CD8-positive, alpha-beta memory T cell (primary cell): ENCODE data around the gene SPAST. TPM values are rescaled to one million over a fixed set of nuclear protein-coding genes. Genes with fewer than 3 reads are reported as not detected.
"Not testable (repeated sequence)": the region's sequence is repeated elsewhere in the genome, so short reads cannot be mapped to it uniquely, and the experiment has no call there.

Source experiments
- CTCF ChIA-PET: fragments of 350-600 bp; sonication (Branson Sonifier 250); formaldehyde crosslinking; loops from one replicate; lab custom pipeline; 2021; ENCODE audit warnings: antibody characterized with exemption; lab: Charles Lee
- POLR2A ChIA-PET: fragments of 350-600 bp; sonication (Branson Sonifier 250); formaldehyde crosslinking; loops from one replicate; lab custom pipeline; 2021; ENCODE audit warnings: antibody characterized with exemption; lab: Charles Lee
- DNase-seq, 5 donors: peaks; one replicate each; pipeline versions ENCODE4 v3.0.0 to v3.0.0-alpha.2; 2020 to 2022; ENCODE audit warnings: mixed read lengths in 1 of 5
- H3K27ac ChIP-seq: one replicate; pipeline ENCODE4 v1.7.0; 2013; ENCODE audit warnings: low read depth, mild to moderate bottlenecking, low read length, moderate library complexity
- H3K27me3 ChIP-seq: 2 replicates; pipeline ENCODE4 v1.7.0; 2013; ENCODE audit warnings: low read length, mild to moderate bottlenecking; ENCODE audit not compliant: insufficient read depth, poor library complexity, severe bottlenecking
- H3K36me3 ChIP-seq: 2 replicates; pipeline ENCODE4 v1.7.0; 2013; ENCODE audit warnings: mild to moderate bottlenecking, low read length, moderate library complexity; ENCODE audit not compliant: insufficient read depth
- H3K4me1 ChIP-seq: 2 replicates; pipeline ENCODE4 v1.7.0; 2013; ENCODE audit warnings: mild to moderate bottlenecking, low read length, moderate library complexity; ENCODE audit not compliant: insufficient read depth
- H3K4me3 ChIP-seq: 2 replicates; pipeline ENCODE4 v1.7.0; 2013; ENCODE audit warnings: mild to moderate bottlenecking, low read length
- H3K9me3 ChIP-seq: 2 replicates; pipeline ENCODE4 v1.7.0; 2013; ENCODE audit warnings: mild to moderate bottlenecking, low read length
- H3K27ac Mint-ChIP-seq, 8 donors: one replicate each; pipeline ENCODE4 v1.8.0; 2020 to 2021; ENCODE audit warnings: mixed read lengths in 8 of 8, mild to moderate bottlenecking in 6 of 8, inconsistent platforms in 3 of 8, moderate library complexity in 3 of 8
- H3K27me3 Mint-ChIP-seq, 2 donors: one replicate each; pipeline ENCODE4 v1.8.0; 2020 to 2021; ENCODE audit warnings: mixed read lengths in 2 of 2, mild to moderate bottlenecking in 1 of 2, moderate library complexity in 1 of 2
- H3K36me3 Mint-ChIP-seq, 3 donors: one replicate each; pipeline ENCODE4 v1.8.0; 2020 to 2021; ENCODE audit warnings: mixed read lengths in 3 of 3, inconsistent platforms in 1 of 3, mild to moderate bottlenecking in 1 of 3
- H3K4me1 Mint-ChIP-seq, 3 donors: one replicate each; pipeline ENCODE4 v1.8.0; 2020 to 2021; ENCODE audit warnings: mixed read lengths in 3 of 3, inconsistent platforms in 1 of 3, mild to moderate bottlenecking in 1 of 3
- H3K4me3 Mint-ChIP-seq, 7 donors: one replicate each; pipeline ENCODE4 v1.8.0; 2020 to 2021; ENCODE audit warnings: mixed read lengths in 7 of 7, mild to moderate bottlenecking in 6 of 7, moderate library complexity in 4 of 7, inconsistent platforms in 2 of 7
- H3K9me3 Mint-ChIP-seq, 5 donors: one replicate each; pipeline ENCODE4 v1.8.0; 2020 to 2022; ENCODE audit warnings: mixed read lengths in 5 of 5, mild to moderate bottlenecking in 3 of 5, moderate library complexity in 2 of 5, inconsistent platforms in 1 of 5
- polyA plus RNA-seq: library from polyadenylated mRNA; unstranded; fragments of 300-500 nt; fragmentation: Illumina TruSeq; gene quantifications from one replicate; pipeline ENCODE4 v1.2.3, GENCODE V29; 2021
- total RNA-seq, 2 experiments: library from RNA; stranded (reverse); gene quantifications; one replicate each; pipeline ENCODE4 v1.2.3, GENCODE V29; 2021

SPAST gene, protein sequence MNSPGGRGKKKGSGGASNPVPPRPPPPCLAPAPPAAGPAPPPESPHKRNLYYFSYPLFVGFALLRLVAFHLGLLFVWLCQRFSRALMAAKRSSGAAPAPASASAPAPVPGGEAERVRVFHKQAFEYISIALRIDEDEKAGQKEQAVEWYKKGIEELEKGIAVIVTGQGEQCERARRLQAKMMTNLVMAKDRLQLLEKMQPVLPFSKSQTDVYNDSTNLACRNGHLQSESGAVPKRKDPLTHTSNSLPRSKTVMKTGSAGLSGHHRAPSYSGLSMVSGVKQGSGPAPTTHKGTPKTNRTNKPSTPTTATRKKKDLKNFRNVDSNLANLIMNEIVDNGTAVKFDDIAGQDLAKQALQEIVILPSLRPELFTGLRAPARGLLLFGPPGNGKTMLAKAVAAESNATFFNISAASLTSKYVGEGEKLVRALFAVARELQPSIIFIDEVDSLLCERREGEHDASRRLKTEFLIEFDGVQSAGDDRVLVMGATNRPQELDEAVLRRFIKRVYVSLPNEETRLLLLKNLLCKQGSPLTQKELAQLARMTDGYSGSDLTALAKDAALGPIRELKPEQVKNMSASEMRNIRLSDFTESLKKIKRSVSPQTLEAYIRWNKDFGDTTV
- 10 to 100 TPM; 19.7 to 20.4 TPM for total RNA-seq
- 10.6 TPM for polyA plus RNA-seq

DNA sequence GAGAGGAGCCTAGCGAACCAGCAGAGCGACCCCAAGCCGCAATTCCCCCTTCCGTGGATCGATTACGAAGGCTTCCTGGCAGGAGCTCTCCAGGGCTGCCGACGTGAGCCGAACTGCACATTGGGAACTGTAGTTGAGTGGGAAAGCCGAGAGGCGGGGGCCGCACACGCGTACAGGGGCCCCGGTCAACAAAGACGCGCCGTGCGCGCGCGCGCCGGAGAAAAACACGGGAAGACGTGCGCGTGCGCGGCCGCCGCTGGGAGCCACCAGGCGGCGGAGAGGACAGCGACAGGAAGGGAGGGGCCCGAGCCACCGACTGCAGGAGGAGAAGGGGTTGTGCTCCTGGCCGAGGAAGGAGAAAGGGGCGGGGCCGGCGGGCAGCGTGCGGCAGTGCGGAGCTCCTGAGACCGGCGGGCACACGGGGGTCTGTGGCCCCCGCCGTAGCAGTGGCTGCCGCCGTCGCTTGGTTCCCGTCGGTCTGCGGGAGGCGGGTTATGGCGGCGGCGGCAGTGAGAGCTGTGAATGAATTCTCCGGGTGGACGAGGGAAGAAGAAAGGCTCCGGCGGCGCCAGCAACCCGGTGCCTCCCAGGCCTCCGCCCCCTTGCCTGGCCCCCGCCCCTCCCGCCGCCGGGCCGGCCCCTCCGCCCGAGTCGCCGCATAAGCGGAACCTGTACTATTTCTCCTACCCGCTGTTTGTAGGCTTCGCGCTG is at the start of gene SPAST:
TSS of gene SPAST (plus strand) at position 247 of the 711 bp plus-strand sequence. CDS start at position 523, 276 bp downstream.
- peak within 1 kb of the TSS; percentile 94 to 100 (median 98) for H3K4me3 Mint-ChIP-seq

DNA sequence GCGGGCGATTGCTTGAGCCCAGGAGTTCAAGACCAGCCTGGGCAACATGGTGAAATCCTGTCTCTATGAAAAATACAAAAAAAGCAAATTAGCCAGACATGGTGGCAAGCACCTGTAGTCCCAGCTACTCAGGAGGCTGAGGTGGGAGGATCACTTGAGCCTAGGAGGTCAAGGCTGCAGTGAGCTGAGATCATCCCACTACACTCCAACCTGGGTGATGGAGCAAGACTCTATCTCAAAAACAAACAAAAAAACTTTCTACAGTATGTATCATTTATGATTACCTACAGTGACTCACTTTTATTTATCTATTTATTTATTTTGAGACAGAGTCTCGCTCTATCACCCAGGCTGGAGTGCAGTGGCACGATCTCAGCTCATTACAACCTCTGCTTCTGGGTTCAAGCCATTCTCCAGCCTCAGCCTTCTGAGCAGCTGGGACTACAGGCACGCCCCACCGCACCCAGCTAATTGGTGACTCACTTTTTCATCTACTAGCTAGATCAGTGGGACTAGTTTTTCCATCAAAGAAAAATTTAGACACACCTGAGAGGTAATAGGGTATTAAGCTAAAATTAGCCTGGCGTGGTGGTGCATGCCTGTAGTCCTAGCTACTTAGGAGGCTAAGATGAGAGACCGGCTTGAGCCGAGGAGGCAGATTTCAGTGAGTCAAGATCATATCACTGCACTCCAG is 44.4 kb upstream of the SPAST start:
- CTCF ChIA-PET, H3K27me3 ChIP-seq, H3K4me3 ChIP-seq, H3K4me3 Mint-ChIP-seq, H3K4me1 Mint-ChIP-seq, H3K9me3 Mint-ChIP-seq, DNase-seq, H3K9me3 ChIP-seq, POLR2A ChIA-PET, H3K27me3 Mint-ChIP-seq, H3K27ac ChIP-seq, H3K4me1 ChIP-seq: not testable (repeated sequence)
- peaks cover 0 to 49% (median 8%) of the 10 kb centered on the region in 3 donors for H3K36me3 Mint-ChIP-seq
- H3K27ac Mint-ChIP-seq, result peak overlapping the region in 1 of 8 donors; percentile 81
- peaks cover 12% of the 10 kb centered on the region for H3K36me3 ChIP-seq

More for the DNA sequence above, at the start of gene SPAST:
- Histone ChIP-seq H3K36me3 (no peaks in the 10 kb centered on the region), H3K4me3 (peak within 1 kb of the TSS; percentile 92), H3K9me3 (no peaks in the 10 kb centered on the region), H3K4me1 (peaks cover 18% of the 10 kb centered on the region), H3K27me3 (no peaks in the 10 kb centered on the region), H3K27ac (peak within 1 kb of the TSS; percentile 84)
- H3K27ac Mint-ChIP-seq, result peak within 1 kb of the TSS; percentile 85 to 98 (median 94)
- peaks cover 0 to 18% (median 2%) of the 10 kb centered on the region in 3 donors for H3K36me3 Mint-ChIP-seq
- peaks cover 27 to 42% (median 39%) of the 10 kb centered on the region in 3 donors for H3K4me1 Mint-ChIP-seq
- CTCF ChIA-PET, result interaction anchor here (0.9 to 2.4 kb wide), 7 partner anchors 9 to 103 kb away, joined by 3 to 8 read pairs (median 5); partner anchors contain the start of genes DPY30 and SLC30A6
- H3K27me3 Mint-ChIP-seq, result no peaks in the 10 kb centered on the region
- no peaks in the 10 kb centered on the region for H3K9me3 Mint-ChIP-seq
- peak; percentile 95 to 96 (median 96) for DNase-seq
- POLR2A ChIA-PET, result interaction anchor here (0.6 to 3.1 kb wide), 7 partner anchors 24 to 102 kb away, joined by 3 to 24 read pairs (median 4); partner anchors contain the start of genes DPY30, MEMO1 and SLC30A6

DNA sequence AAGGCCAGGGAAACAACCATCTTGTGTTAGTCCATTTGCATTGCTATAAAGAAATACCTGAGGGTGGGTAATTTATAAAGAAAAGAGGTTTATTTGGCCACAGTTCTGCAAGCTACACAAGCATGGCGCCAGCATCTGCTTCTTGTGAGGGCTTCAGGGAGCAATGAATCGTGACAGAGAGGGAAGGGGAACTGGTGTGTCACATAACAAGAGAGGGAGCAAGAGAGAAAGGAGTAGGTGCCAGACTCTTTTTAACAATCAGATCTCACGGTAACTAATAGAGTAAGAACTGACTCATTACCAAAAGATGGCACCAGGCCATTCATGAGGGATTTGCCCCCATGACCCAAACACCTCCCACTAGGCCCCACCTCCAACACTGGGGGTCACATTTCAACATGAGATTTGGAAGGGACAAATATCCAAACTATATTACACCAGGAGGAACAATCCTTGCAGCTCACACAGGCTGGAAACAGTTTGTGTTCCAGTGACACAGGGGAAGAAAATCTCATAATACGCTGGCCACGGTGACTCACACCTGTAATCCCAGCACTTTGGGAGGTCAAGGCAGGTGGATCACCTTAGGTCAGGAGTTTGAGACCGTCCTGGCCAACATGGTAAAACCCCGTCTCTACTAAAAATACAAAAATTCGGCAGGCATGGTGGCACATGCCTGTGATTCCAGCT is 29.0 kb upstream of the SPAST start:
- POLR2A ChIA-PET, H3K4me3 Mint-ChIP-seq, H3K27me3 ChIP-seq, H3K27ac ChIP-seq, H3K9me3 Mint-ChIP-seq, H3K36me3 ChIP-seq, H3K27me3 Mint-ChIP-seq, CTCF ChIA-PET, H3K4me3 ChIP-seq, DNase-seq, H3K9me3 ChIP-seq, H3K4me1 ChIP-seq: not testable (repeated sequence)
- peak overlapping the region in 5 of 8 donors; percentile 0 to 52 (median 45) for H3K27ac Mint-ChIP-seq
- H3K36me3 Mint-ChIP-seq, result peaks cover 4 to 34% (median 19%) of the 10 kb centered on the region in 3 donors
- H3K4me1 Mint-ChIP-seq, result peaks cover 27 to 41% (median 39%) of the 10 kb centered on the region in 3 donors

DNA sequence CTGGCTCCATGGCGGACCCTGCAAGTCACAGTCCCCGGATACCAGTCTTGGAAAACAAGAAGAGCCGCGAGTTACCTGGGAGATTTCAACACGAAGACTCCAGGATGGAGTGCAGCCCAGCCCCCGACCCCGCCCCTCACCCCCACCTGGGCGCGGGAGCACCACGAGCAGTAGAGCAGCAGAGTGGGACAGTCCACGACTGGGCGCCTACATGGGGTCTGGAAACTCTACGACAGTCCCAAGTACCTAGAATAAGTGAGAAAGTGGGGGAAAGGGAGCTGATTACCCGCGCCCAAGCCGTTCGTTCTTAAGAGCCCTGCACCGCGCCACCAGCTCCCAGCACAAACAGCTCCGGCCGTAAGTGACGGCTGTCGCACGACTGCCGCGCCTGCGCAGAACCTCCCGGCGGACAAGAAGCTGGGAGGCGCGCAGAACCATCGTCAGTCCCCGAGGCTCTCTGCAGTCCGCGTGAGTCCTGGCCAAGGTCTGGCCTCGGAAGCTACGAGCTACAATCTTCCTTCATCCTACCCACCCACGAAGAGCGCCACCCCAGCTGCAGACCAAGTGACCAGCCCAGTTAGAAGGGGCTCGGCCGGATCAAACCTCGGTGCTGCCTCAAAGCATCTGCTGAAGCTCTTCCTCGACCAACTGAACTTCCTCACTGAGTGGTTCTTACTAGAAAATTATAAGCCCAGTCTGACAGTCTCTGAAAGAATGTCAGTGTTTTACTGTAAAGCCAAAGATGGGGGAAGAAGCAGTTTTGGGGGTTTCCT is 23.7 kb upstream of the SPAST start, which contains the start of gene DPY30:
TSS of gene DPY30 (minus strand) at position 359 of the 773 bp plus-strand sequence. CDS start at position 10, 349 bp downstream.
- Histone ChIP-seq H3K36me3 (no peaks in the 10 kb centered on the region), H3K27ac (peak within 1 kb of the TSS; percentile 71), H3K4me3 (peak within 1 kb of the TSS; percentile 66), H3K9me3 (no peaks in the 10 kb centered on the region), H3K27me3 (no peaks in the 10 kb centered on the region), H3K4me1 (peaks cover 12% of the 10 kb centered on the region)
- Mint-ChIP-seq H3K9me3 (no peaks in the 10 kb centered on the region), H3K27ac (peak within 1 kb of the TSS; percentile 88 to 99 (median 95)), H3K27me3 (no peaks in the 10 kb centered on the region), H3K4me3 (peak within 1 kb of the TSS; percentile 87 to 94 (median 93)), H3K4me1 (peaks cover 17 to 24% (median 24%) of the 10 kb centered on the region in 3 donors), H3K36me3 (peaks cover 0 to 16% (median 3%) of the 10 kb centered on the region in 3 donors)
- peak; percentile 85 to 93 (median 88) for DNase-seq
- ChIA-PET POLR2A (interaction anchor here (0.6 to 2.1 kb wide), 4 partner anchors 24 to 126 kb away, joined by 3 to 24 read pairs (median 6); partner anchors contain the start of genes MEMO1, SLC30A6 and SPAST), CTCF (interaction anchor here (0.6 to 1.9 kb wide), 7 partner anchors 9 to 173 kb away, joined by 3 to 8 read pairs (median 4); partner anchors contain the start of genes MEMO1 and SPAST)

DNA sequence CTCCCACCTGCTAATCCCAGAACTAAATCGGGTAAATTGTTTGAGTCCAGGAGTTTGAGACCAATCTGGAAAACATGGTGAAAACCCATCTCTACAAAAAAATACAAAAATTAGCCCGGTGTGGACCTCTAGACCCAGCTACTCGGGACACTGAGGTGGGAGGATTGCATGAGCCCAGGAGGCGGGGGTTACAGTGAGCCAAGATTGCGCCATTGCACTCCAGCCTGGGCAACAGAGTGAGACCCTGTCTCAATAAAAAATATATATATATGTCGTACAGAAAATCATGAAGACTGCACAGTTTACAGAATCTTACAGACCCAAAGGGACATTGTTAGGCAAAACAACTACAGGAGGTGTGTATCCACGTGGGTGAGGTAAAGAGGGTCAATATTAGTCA is 19.8 kb upstream of the SPAST start:
- H3K27ac ChIP-seq, result no peak overlapping the region
- ChIA-PET POLR2A (no interaction called here), CTCF (no interaction called here)
- DNase-seq, result no peak
- H3K36me3 ChIP-seq, result no peaks in the 10 kb centered on the region
- H3K4me1 ChIP-seq, result peaks cover 11% of the 10 kb centered on the region
- no peak overlapping the region for H3K4me3 ChIP-seq
- no peaks in the 10 kb centered on the region for H3K27me3 ChIP-seq
- H3K36me3 Mint-ChIP-seq, result peaks cover 0 to 7% (median 0%) of the 10 kb centered on the region in 3 donors
- no peak overlapping the region for H3K27ac Mint-ChIP-seq
- H3K4me1 Mint-ChIP-seq, result peaks cover 14 to 18% (median 14%) of the 10 kb centered on the region in 3 donors
- no peaks in the 10 kb centered on the region for H3K9me3 Mint-ChIP-seq
- no peaks in the 10 kb centered on the region for H3K9me3 ChIP-seq
- no peak overlapping the region for H3K4me3 Mint-ChIP-seq
- H3K27me3 Mint-ChIP-seq, result no peaks in the 10 kb centered on the region

DNA sequence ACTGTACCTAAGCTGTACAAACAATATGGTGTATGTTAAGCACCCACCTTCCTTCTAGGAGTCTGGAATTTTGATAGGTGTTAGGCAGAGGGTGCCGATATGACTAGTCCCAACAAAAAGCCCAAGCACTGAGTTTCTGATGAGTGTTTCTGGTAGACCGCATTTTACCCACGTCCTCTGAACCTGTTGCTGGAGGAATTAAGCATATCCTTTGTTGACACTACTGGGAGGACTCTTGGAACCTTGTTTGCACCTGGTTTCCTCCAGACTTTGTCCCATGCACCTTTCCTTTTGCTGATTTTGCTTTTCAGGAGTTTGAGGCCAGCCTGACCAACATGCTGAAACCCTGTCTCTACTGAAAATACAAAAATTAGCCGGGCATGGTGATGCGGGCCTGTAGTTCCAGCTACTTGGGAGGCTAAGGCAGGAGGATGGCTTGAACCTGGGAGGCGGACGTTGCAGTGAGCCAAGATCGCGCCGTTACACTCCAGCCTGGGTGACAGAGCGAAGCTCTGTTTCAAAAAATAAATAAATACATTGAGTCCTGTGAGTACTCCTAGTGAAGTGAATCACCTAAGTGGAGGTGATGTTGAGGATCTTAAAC is 11.4 kb upstream of the SPAST start:
- H3K4me1 ChIP-seq, result no peaks in the 10 kb centered on the region
- no peak overlapping the region for H3K4me3 ChIP-seq
- Mint-ChIP-seq H3K9me3 (no peaks in the 10 kb centered on the region), H3K27me3 (peaks cover 0 to 1% of the 10 kb centered on the region in 2 donors), H3K4me1 (no peaks in the 10 kb centered on the region), H3K4me3 (no peak overlapping the region), H3K36me3 (no peaks in the 10 kb centered on the region), H3K27ac (peak overlapping the region in 1 of 8 donors; percentile 32)
- ChIA-PET CTCF (no interaction called here), POLR2A (no interaction called here)
- no peaks in the 10 kb centered on the region for H3K9me3 ChIP-seq
- no peak overlapping the region for H3K27ac ChIP-seq
- H3K27me3 ChIP-seq, result no peaks in the 10 kb centered on the region
- no peak for DNase-seq
- H3K36me3 ChIP-seq, result no peaks in the 10 kb centered on the region
